ENCODE measurements around the gene SERPINA9. TPM values are rescaled to one million over a fixed set of nuclear protein-coding genes. Genes with fewer than 3 reads are reported as not detected.

The SERPINA9 gene
- polyA plus RNA-seq, 2 of the 4 experiments (the other 2 are of a cell fraction), result not detected

DNA sequence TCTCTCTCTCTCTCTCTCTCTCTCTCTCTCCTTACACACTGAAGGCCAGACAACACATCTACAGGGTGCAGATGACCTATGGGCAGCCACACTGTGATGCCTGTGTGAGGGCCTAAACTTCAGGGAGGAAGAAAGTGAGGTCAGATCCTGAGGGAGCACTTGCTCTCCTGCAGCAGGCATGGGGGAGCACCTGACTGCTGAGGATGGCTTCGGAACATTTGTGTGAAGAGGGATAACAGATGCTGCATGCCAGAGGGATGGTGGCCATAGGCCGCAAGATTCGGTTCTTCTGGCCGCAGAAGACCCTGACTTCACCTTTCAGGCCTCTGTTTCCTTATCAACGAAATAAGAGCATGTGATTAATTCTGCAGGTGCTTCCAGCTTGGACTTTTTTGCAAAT lies 11.7 kb downstream of the SERPINA9 start:
- TF ChIP-seq CBX2 (IDR thresholded peaks at IDR 0.05; ENCODE audit: borderline replicate concordance, low read depth) (no peak), MAZ (IDR thresholded peaks at IDR 0.05; ENCODE audit: borderline replicate concordance, low read depth, low read length) (no peak), HEYL (CRISPR knock-in tag; IDR thresholded peaks at IDR 0.05) (no peak), RFX5 (IDR thresholded peaks at IDR 0.05) (no peak), HDAC2 (IDR thresholded peaks at IDR 0.05) (no peak), FOSB (CRISPR knock-in tag; IDR thresholded peaks at IDR 0.05) (no peak), BHLHE40 (IDR thresholded peaks at IDR 0.05; ENCODE audit: low read depth, low read length) (no peak), CBX8 (IDR thresholded peaks at IDR 0.05) (no peak), ESRRA (IDR thresholded peaks at IDR 0.05; ENCODE audit: borderline replicate concordance, low read length) (no peak)
- TF ChIP-seq, protein P1, sequence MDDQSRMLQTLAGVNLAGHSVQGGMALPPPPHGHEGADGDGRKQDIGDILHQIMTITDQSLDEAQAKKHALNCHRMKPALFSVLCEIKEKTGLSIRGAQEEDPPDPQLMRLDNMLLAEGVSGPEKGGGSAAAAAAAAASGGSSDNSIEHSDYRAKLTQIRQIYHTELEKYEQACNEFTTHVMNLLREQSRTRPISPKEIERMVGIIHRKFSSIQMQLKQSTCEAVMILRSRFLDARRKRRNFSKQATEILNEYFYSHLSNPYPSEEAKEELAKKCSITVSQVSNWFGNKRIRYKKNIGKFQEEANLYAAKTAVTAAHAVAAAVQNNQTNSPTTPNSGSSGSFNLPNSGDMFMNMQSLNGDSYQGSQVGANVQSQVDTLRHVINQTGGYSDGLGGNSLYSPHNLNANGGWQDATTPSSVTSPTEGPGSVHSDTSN (IDR thresholded peaks at IDR 0.05), result no peak
- no peak for FAIRE-seq
- DNase-seq (ENCODE audit: low read depth in 1 of 2, low spot score in 1 of 2), result no peak
- Histone ChIP-seq H3K4me1 (peaks cover 12% of the 10 kb centered on the region; the same call in 2 of the 3 replicates), H3K9me3 (no peaks in the 10 kb centered on the region), H3K4me3 (no peak overlapping the region), H3K27ac (no peak overlapping the region), H3K4me2 (no peak overlapping the region)
- CTCF ChIA-PET, result interaction anchor here (1.5 kb wide), 1 partner anchor 22 kb away, joined by 7 read pairs; no protein-coding TSS in a partner anchor
- ATAC-seq, result no peak
- POLR2A ChIA-PET, result no interaction called here
- 60% methylated on average over 5 of the region's 5 CpGs for WGBS (ENCODE audit: missing lambda C conversion rate)

DNA sequence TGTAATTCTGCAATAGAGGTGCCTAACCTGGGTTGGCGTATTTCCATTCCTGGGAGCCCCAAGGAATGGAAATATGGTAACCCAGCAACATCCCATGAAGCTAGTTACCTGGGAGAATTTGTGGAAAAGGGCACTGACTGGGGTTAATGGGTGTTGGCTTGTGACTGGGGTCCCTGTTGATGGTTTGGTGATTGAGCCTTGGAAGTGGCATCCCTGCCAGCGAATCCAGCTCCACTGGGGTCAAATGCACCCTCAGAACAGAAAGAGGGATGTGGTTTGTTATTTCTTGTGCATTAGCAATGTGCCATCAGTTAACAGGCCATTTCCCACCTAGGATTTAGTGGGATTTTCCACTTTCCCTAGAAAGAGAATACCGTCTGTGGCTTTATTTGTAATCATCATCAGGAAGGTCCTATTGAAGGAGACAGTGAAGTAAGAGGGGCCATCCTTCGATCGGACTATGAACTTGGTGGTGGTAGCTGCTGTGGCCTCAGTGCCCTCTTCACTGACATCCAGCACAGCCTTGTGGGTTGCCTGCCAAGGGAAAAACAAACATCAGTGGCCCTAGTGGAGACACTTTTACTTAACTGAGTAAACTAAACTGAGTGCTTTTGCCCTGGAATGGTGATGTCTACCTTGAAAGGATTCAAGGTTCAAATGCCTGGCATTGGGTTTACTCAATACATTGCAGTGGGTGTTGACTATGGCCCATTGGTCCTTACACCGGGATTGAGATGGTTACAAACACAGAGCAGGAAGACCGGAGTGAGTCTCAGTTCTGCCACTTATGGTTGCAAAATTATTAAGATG lies 13.0 kb downstream of the SERPINA9 start:
- ChIA-PET CTCF (interaction anchor here (0.9 to 1.5 kb wide), 3 partner anchors 24 to 49 kb away, joined by 3 to 7 read pairs (median 3); no protein-coding TSS in a partner anchor), POLR2A (no interaction called here)
- no peak overlapping the region for H3K4me3 ChIP-seq
- FAIRE-seq (no peak), ATAC-seq (no peak), DNase-seq (ENCODE audit: low read depth in 1 of 2, low spot score in 1 of 2) (no peak)
- WGBS (ENCODE audit: missing lambda C conversion rate), result 44% methylated on average over 7 of the region's 7 CpGs
- TF ChIP-seq, protein P1 (IDR thresholded peaks at IDR 0.05), result no peak
- TF ChIP-seq CEBPB (IDR thresholded peaks at IDR 0.05) (no peak), HOXA7 (CRISPR knock-in tag; IDR thresholded peaks at IDR 0.05) (no peak), POLR2A (IDR thresholded peaks at IDR 0.05; ENCODE audit: low read length) (no peak), CHD2 (IDR thresholded peaks at IDR 0.05; ENCODE audit: low read length, partially characterized antibody) (no peak), PHF8 (IDR thresholded peaks at IDR 0.05; ENCODE audit: borderline replicate concordance, low read depth) (no peak)
- no peaks in the 10 kb centered on the region for H3K9me3 ChIP-seq
- peaks cover 12% of the 10 kb centered on the region; the same call in 2 of the 3 replicates for H3K4me1 ChIP-seq
- no peak overlapping the region for H3K27ac ChIP-seq
- no peak overlapping the region for H3K4me2 ChIP-seq

DNA sequence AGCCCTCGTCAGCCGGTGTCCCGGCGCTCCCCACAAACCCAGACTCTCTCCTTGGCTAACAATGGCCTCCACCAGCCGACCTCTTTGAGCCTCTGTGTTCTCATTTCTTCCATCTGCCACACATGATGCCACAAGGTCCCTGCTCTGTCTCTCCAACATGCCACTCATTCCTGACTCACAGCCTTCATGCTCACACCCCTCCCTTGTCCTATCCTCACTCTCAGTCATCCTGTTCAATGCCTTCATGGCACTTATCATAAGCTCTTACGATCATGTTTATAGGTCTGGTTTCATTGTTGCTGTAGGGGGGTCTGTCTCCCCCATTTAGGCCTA lies 13.8 kb downstream of the SERPINA9 start:
- WGBS (ENCODE audit: missing lambda C conversion rate), result 62% methylated on average over 6 of the region's 6 CpGs
- Histone ChIP-seq H3K4me2 (no peak overlapping the region), H3K27ac (no peak overlapping the region), H3K9me3 (no peaks in the 10 kb centered on the region), H3K4me1 (peaks cover 12% of the 10 kb centered on the region; the same call in 2 of the 3 replicates), H3K4me3 (no peak overlapping the region)
- ATAC-seq (no peak), FAIRE-seq (no peak), DNase-seq (ENCODE audit: low read depth in 1 of 2, low spot score in 1 of 2) (no peak)
- CTCF ChIA-PET, result interaction anchor here (1.2 kb wide), 1 partner anchor 28 kb away, joined by 3 read pairs; no protein-coding TSS in a partner anchor
- POLR2A ChIA-PET, result no interaction called here
- TF ChIP-seq ELK1 (IDR thresholded peaks at IDR 0.05; ENCODE audit: low read depth, low read length) (no peak), ZNF302 (CRISPR knock-in tag; IDR thresholded peaks at IDR 0.05) (no peak), RNF2 (IDR thresholded peaks at IDR 0.05; ENCODE audit: borderline replicate concordance, low read depth) (no peak), CHD2 (IDR thresholded peaks at IDR 0.05; ENCODE audit: low read length, partially characterized antibody) (no peak), POLR2AphosphoS2 (conservative IDR thresholded peaks at IDR 0.05; ENCODE audit: low read length) (no peak), NR3C1 (IDR thresholded peaks at IDR 0.05) (no peak), HEYL (CRISPR knock-in tag; IDR thresholded peaks at IDR 0.05) (no peak), HDAC2 (IDR thresholded peaks at IDR 0.05) (no peak), EP300 (IDR thresholded peaks at IDR 0.05) (no peak), RAD21 (conservative IDR thresholded peaks at IDR 0.05 in 1 of 2, IDR thresholded peaks at IDR 0.05 in 1 of 2) (no peak), EHMT2 (IDR thresholded peaks at IDR 0.05; ENCODE audit: low read depth) (no peak), CEBPB (IDR thresholded peaks at IDR 0.05) (no peak)
- TF ChIP-seq, protein P2, sequence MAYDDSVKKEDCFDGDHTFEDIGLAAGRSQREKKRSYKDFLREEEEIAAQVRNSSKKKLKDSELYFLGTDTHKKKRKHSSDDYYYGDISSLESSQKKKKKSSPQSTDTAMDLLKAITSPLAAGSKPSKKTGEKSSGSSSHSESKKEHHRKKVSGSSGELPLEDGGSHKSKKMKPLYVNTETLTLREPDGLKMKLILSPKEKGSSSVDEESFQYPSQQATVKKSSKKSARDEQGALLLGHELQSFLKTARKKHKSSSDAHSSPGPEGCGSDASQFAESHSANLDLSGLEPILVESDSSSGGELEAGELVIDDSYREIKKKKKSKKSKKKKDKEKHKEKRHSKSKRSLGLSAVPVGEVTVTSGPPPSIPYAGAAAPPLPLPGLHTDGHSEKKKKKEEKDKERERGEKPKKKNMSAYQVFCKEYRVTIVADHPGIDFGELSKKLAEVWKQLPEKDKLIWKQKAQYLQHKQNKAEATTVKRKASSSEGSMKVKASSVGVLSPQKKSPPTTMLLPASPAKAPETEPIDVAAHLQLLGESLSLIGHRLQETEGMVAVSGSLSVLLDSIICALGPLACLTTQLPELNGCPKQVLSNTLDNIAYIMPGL (CRISPR knock-in tag; IDR thresholded peaks at IDR 0.05; ENCODE audit: borderline replicate concordance), result no peak
- TF ChIP-seq, protein P3, sequence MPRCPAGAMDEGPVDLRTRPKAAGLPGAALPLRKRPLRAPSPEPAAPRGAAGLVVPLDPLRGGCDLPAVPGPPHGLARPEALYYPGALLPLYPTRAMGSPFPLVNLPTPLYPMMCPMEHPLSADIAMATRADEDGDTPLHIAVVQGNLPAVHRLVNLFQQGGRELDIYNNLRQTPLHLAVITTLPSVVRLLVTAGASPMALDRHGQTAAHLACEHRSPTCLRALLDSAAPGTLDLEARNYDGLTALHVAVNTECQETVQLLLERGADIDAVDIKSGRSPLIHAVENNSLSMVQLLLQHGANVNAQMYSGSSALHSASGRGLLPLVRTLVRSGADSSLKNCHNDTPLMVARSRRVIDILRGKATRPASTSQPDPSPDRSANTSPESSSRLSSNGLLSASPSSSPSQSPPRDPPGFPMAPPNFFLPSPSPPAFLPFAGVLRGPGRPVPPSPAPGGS (IDR thresholded peaks at IDR 0.05), result no peak
- TF ChIP-seq, protein P4, sequence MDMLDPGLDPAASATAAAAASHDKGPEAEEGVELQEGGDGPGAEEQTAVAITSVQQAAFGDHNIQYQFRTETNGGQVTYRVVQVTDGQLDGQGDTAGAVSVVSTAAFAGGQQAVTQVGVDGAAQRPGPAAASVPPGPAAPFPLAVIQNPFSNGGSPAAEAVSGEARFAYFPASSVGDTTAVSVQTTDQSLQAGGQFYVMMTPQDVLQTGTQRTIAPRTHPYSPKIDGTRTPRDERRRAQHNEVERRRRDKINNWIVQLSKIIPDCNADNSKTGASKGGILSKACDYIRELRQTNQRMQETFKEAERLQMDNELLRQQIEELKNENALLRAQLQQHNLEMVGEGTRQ (IDR thresholded peaks at IDR 0.05), result no peak

All from A549 (cell line).